Upper lobe of right lung (tissue), 1 donor: ENCODE results near the gene KRT37. TPM values are rescaled to one million over a fixed set of nuclear protein-coding genes. Genes with fewer than 3 reads are reported as not detected.

Experiments
- ATAC-seq: fragments of 200-7000 bp; cut with Tn5 transposase; one replicate; pipeline ENCODE4 v1.9.1; 2020; ENCODE audit warnings: mild to moderate bottlenecking, moderate library complexity
- DNase-seq: peaks from one replicate; pipeline ENCODE4 v3.0.0-alpha.2; 2020
- H3K27ac ChIP-seq: fragments of 200-600 bp; one replicate; pipeline ENCODE4 v1.8.0; 2022
- H3K27me3 ChIP-seq: fragments of 200-600 bp; one replicate; pipeline ENCODE4 v1.8.0; 2022; ENCODE audit warnings: mild to moderate bottlenecking
- H3K36me3 ChIP-seq: fragments of 200-600 bp; one replicate; pipeline ENCODE4 v1.8.0; 2022
- H3K4me1 ChIP-seq: fragments of 200-600 bp; one replicate; pipeline ENCODE4 v1.8.0; 2022
- H3K4me3 ChIP-seq: fragments of 200-600 bp; one replicate; pipeline ENCODE4 v1.8.0; 2022; ENCODE audit warnings: mild to moderate bottlenecking
- H3K9me3 ChIP-seq: fragments of 200-600 bp; one replicate; pipeline ENCODE4 v1.8.0; 2022
- CTCF ChIP-seq: fragments of 200-600 bp; IDR thresholded peaks from one replicate; pipeline ENCODE4 v1.8.0; 2022; ENCODE audit warnings: antibody characterized with exemption
- intact Hi-C: fragments of 100-400 bp; cut with DNase I; formaldehyde crosslinking; loops from one replicate; pipeline ENCODE4 v1.11.0; 2022
- total RNA-seq: library from RNA; stranded (reverse); fragmentation: NEBNext Ultra II Directional; extraction: Animal tissue kit (Norgen Biotek cat#: 25700); gene quantifications from one replicate; pipeline ENCODE4 v1.2.1, GENCODE V29; 2021
- donor health status: DM: no; HTN: yes; CAD: no; lungs with severe emphysema.

Gene KRT37
- total RNA-seq, 1 donor from 2014 or later: not detected

GRCh38 chr17:41444186-41444585, 19.8 kb upstream of the KRT37 start:
- Histone ChIP-seq H3K4me1 (no peaks in the 10 kb centered on the region), H3K27ac (no peak overlapping the region), H3K4me3 (no peak overlapping the region), H3K9me3 (no peaks in the 10 kb centered on the region), H3K27me3 (no peaks in the 10 kb centered on the region), H3K36me3 (no peaks in the 10 kb centered on the region)
- no peak for ATAC-seq
- intact Hi-C loops: no loop called here
- no peak for TF ChIP-seq CTCF
- no peak for DNase-seq

- no peak for TF ChIP-seq CTCF
- DNase-seq (no peak), ATAC-seq (no peak)
- H3K4me1 ChIP-seq: no peaks in the 10 kb centered on the region
- intact Hi-C loops: no loop called here
- H3K27me3 ChIP-seq: no peaks in the 10 kb centered on the region
- no peaks in the 10 kb centered on the region for H3K9me3 ChIP-seq
- H3K27ac ChIP-seq: no peak overlapping the region
- H3K36me3 ChIP-seq: no peaks in the 10 kb centered on the region
- no peak overlapping the region for H3K4me3 ChIP-seq
These were observed 18.4 kb upstream of the KRT37 start for GRCh38 chr17:41442739-41443138.

- Histone ChIP-seq H3K9me3 (no peaks in the 10 kb centered on the region), H3K36me3 (no peaks in the 10 kb centered on the region), H3K27ac (no peak within 1 kb of the TSS), H3K27me3 (no peaks in the 10 kb centered on the region), H3K4me1 (no peaks in the 10 kb centered on the region), H3K4me3 (no peak within 1 kb of the TSS)
- no peak for TF ChIP-seq CTCF
- intact Hi-C loops: no loop called here
- no peak for ATAC-seq
- DNase-seq: no peak
These were observed 16.2 kb upstream of the KRT37 start, which contains the start of gene KRT38 for GRCh38 chr17:41440531-41441033. TSS of gene KRT38 (minus strand) at chr17:41440983. CDS start at chr17:41440921, 62 bp downstream.

GRCh38 chr17:41439375-41439774, 15.0 kb upstream of the KRT37 start:
- intact Hi-C loops: no loop called here
- Histone ChIP-seq H3K9me3 (no peaks in the 10 kb centered on the region), H3K36me3 (no peaks in the 10 kb centered on the region), H3K27me3 (no peaks in the 10 kb centered on the region), H3K4me3 (no peak overlapping the region), H3K4me1 (no peaks in the 10 kb centered on the region), H3K27ac (no peak overlapping the region)
- ATAC-seq: no peak
- TF ChIP-seq CTCF: no peak
- DNase-seq: no peak

GRCh38 chr17:41437769-41438168, 13.4 kb upstream of the KRT37 start:
- intact Hi-C loops: no loop called here
- no peak overlapping the region for H3K4me3 ChIP-seq
- ATAC-seq (no peak), DNase-seq (no peak)
- no peaks in the 10 kb centered on the region for H3K27me3 ChIP-seq
- no peak for TF ChIP-seq CTCF
- no peaks in the 10 kb centered on the region for H3K36me3 ChIP-seq
- H3K4me1 ChIP-seq: no peaks in the 10 kb centered on the region
- H3K9me3 ChIP-seq: no peaks in the 10 kb centered on the region
- no peak overlapping the region for H3K27ac ChIP-seq

- Histone ChIP-seq H3K36me3 (no peaks in the 10 kb centered on the region), H3K9me3 (no peaks in the 10 kb centered on the region), H3K4me1 (no peaks in the 10 kb centered on the region), H3K27me3 (no peaks in the 10 kb centered on the region), H3K4me3 (no peak overlapping the region), H3K27ac (no peak overlapping the region)
- intact Hi-C loops: no loop called here
- ATAC-seq: no peak
- DNase-seq: no peak
- TF ChIP-seq CTCF: no peak
These were observed 12.9 kb upstream of the KRT37 start for GRCh38 chr17:41437254-41437653.
